T follicular helper cell (primary cell): ENCODE data around the gene LYPD6B.

Experiments used
- DNase-seq: peaks from one replicate; pipeline ENCODE4 v3.0.0-alpha.2; 2020; ENCODE audit warnings: low read depth

Gene LYPD6B

GRCh38 chr2:149160701-149161217 lies 122.3 kb downstream of the LYPD6B start:
- DNase-seq, result no peak

GRCh38 chr2:149161481-149162225 lies 123.2 kb downstream of the LYPD6B start:
- no peak for DNase-seq

GRCh38 chr2:149164296-149164695 lies 125.8 kb downstream of the LYPD6B start:
- no peak for DNase-seq

- DNase-seq, result no peak
These were observed 126.3 kb downstream of the LYPD6B start for GRCh38 chr2:149164827-149165226.

- no peak for DNase-seq
These were observed 128.7 kb downstream of the LYPD6B start for GRCh38 chr2:149167001-149167780.

GRCh38 chr2:149167941-149168340 lies 129.4 kb downstream of the LYPD6B start:
- no peak for DNase-seq

GRCh38 chr2:149169656-149170055 lies 131.2 kb downstream of the LYPD6B start:
- DNase-seq, result no peak

GRCh38 chr2:149170156-149170555 lies 131.7 kb downstream of the LYPD6B start:
- no peak for DNase-seq

- DNase-seq, result no peak
These were observed 132.4 kb downstream of the LYPD6B start for GRCh38 chr2:149170911-149171310.

- no peak for DNase-seq
These were observed 134.7 kb downstream of the LYPD6B start for GRCh38 chr2:149173220-149173619.

GRCh38 chr2:149175956-149176355 lies 137.5 kb downstream of the LYPD6B start:
- DNase-seq, result no peak

- no peak for DNase-seq
These were observed 140.1 kb downstream of the LYPD6B start for GRCh38 chr2:149178612-149179011.

GRCh38 chr2:149180226-149180875 lies 141.9 kb downstream of the LYPD6B start:
- no peak for DNase-seq

GRCh38 chr2:149183187-149183586 lies 144.7 kb downstream of the LYPD6B start:
- no peak for DNase-seq

- DNase-seq, result no peak
These were observed 146.5 kb downstream of the LYPD6B start for GRCh38 chr2:149184991-149185390.

- DNase-seq, result no peak
These were observed 147.5 kb downstream of the LYPD6B start for GRCh38 chr2:149185942-149186490.

- DNase-seq, result no peak
These were observed 148.6 kb downstream of the LYPD6B start for GRCh38 chr2:149187057-149187456.

GRCh38 chr2:149188291-149188690 lies 149.8 kb downstream of the LYPD6B start:
- no peak for DNase-seq

GRCh38 chr2:149189769-149190168 lies 151.3 kb downstream of the LYPD6B start:
- no peak for DNase-seq

- no peak for DNase-seq
These were observed 153.4 kb downstream of the LYPD6B start for GRCh38 chr2:149191915-149192314.

- DNase-seq, result no peak
These were observed 153.9 kb downstream of the LYPD6B start for GRCh38 chr2:149192427-149192826.

- DNase-seq, result no peak
These were observed 161.6 kb downstream of the LYPD6B start for GRCh38 chr2:149200109-149200520.
